Astrocyte of the cerebellum (primary cell): Measurements from ENCODE around the gene SLC38A3.

Experiments
- DNase-seq: peaks from one replicate; pipeline ENCODE4 v3.0.0-alpha.2; 2011; ENCODE audit warnings: low read depth
- H3K4me3 ChIP-seq: 2 replicates; pipeline ENCODE4 v1.5.1; 2011; ENCODE audit warnings: mild to moderate bottlenecking, low read depth, low read length, moderate library complexity
- in situ Hi-C: cut with HindIII; loops from 2 replicates; pipeline ENCODE4 v1.10.0; 2017; ENCODE audit warnings: low sequenced_read_pairs
- TF ChIP-seq, protein P1 (sequence below): IDR thresholded peaks from 2 replicates; pipeline ENCODE4 v1.5.1; 2012; ENCODE audit warnings: low read length, low read depth, moderate library complexity, mild to moderate bottlenecking; ENCODE audit errors: missing control alignments

Gene SLC38A3

DNA sequence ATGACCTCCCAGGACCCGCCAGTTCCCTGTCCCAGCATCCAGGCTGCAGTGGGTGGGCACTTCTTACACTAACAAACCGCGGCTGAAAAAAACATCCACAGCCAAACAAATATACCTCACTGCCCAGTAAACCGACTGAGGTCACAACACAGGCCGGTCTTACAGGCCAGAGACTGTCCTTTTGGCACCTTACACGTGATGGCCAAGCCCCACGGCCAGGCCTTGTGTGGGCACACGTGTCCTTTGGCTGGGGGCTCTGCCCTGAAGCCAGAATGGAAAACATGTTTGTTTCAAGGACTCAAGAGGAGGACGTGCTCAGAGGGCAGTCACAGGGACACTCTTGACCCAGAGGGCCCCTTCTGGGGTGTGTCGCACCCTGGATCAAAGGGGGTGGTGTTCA is 9.8 kb downstream of the SLC38A3 start:
- no peak for DNase-seq
- in situ Hi-C loops, result no loop called here
- TF ChIP-seq, protein P1, sequence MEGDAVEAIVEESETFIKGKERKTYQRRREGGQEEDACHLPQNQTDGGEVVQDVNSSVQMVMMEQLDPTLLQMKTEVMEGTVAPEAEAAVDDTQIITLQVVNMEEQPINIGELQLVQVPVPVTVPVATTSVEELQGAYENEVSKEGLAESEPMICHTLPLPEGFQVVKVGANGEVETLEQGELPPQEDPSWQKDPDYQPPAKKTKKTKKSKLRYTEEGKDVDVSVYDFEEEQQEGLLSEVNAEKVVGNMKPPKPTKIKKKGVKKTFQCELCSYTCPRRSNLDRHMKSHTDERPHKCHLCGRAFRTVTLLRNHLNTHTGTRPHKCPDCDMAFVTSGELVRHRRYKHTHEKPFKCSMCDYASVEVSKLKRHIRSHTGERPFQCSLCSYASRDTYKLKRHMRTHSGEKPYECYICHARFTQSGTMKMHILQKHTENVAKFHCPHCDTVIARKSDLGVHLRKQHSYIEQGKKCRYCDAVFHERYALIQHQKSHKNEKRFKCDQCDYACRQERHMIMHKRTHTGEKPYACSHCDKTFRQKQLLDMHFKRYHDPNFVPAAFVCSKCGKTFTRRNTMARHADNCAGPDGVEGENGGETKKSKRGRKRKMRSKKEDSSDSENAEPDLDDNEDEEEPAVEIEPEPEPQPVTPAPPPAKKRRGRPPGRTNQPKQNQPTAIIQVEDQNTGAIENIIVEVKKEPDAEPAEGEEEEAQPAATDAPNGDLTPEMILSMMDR, result no peak
- H3K4me3 ChIP-seq, result no peak overlapping the region

DNA sequence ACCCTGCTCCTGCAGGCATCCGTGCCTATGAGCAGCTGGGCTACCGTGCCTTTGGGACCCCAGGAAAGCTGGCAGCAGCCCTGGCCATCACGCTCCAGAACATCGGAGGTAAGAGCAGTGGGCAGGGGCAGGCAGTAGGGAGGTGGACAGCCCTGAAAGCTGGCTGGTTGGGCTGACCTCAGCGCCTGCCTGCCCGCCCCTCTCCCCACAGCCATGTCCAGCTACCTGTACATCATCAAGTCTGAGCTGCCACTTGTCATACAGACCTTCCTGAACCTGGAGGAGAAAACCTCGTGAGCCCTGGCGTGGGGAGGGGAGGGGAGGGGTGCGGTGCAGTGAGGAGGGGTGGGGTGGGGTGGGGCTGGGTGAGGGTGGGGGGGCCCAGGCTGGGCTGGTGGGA is 10.5 kb downstream of the SLC38A3 start:
- no peak overlapping the region for H3K4me3 ChIP-seq
- TF ChIP-seq, protein P1, result no peak
- in situ Hi-C loops, result no loop called here
- no peak for DNase-seq

DNA sequence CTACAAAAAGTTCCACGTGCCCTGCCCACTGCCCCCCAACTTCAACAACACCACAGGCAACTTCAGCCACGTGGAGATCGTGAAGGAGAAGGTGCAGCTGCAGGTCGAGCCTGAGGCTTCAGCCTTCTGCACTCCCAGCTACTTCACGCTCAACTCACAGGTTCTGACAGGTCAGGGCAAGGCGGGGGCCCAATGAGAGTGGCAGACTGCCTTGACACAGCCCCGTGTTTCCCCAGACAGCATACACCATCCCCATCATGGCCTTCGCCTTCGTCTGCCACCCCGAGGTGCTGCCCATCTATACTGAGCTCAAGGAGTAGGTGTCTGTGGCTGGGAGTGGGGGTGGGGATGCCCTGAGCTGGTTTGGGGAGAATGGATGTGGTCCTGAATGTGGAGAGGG is 12.6 kb downstream of the SLC38A3 start:
- DNase-seq, result no peak
- in situ Hi-C loops, result no loop called here
- H3K4me3 ChIP-seq, result no peak overlapping the region
- TF ChIP-seq, protein P1, result no peak

GRCh38 chr3:50218448-50218847 is 13.4 kb downstream of the SLC38A3 start:
- TF ChIP-seq, protein P1, result no peak
- in situ Hi-C loops, result no loop called here
- no peak for DNase-seq
- no peak overlapping the region for H3K4me3 ChIP-seq

DNA sequence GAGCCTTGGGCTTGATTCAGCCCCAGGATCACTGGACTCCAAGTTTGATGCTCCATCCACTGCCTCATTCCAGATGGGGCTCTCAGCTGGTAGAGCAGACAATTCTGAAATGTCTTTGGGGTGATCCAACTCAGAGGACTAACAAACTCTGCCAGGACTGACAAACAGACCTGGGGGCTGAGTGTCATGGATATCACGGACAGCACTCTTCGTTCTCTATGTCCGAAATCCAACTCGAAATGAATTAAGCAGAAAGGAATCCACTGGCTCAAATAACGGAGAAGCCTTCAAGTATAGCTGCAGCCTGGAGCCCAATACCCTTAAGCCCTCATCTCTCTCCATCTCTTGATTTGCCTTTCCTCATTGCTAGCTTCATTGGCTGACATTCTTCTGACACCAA is 14.2 kb downstream of the SLC38A3 start:
- TF ChIP-seq, protein P1, result no peak
- in situ Hi-C loops, result no loop called here
- DNase-seq, result no peak
- no peak overlapping the region for H3K4me3 ChIP-seq

DNA sequence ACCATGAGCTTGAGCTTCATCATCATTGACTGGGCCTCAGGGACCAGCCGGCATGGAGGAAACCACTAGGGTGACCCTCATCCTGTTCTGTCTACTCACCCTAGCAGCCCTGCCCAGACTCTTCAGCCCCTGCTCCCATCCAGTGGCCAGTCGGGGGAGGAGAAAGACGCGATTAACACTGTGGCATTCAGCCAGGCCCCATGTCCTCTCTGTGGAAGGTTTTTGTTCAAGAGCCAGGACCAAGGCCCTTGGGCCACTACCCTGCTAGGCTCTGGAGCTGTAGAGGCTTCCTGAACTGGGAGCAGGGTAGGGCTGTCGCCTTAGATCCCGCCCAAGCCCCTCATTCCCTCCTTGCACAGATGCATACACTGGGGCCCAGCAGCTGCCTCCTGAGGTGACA is 15.0 kb downstream of the SLC38A3 start:
- in situ Hi-C loops, result no loop called here
- no peak overlapping the region for H3K4me3 ChIP-seq
- no peak for DNase-seq
- TF ChIP-seq, protein P1, result no peak

DNA sequence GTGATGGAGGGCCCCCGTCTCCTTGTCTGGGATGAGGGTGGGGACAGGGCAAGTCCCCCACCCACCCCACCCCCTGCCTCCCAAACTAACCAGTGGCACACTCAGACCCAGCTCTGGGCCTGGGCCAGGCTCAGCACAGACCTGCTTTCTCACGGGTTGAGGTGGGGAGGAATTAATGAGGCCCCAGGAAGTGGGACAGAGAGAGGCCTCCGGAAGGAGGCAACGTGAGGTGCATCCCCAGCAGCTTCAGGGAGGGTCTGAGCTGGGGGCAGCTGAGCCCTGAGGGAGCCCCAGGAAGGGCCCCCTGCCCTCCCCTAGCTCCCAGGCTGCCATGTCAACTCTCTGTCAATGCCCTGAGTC is 16.0 kb downstream of the SLC38A3 start:
- DNase-seq, result no peak

More for the DNA sequence above, 16.0 kb downstream of the SLC38A3 start:
- in situ Hi-C loops, result no loop called here
- no peak overlapping the region for H3K4me3 ChIP-seq
- TF ChIP-seq, protein P1, result no peak
